ENCODE data around the gene FN3K. TPM values are rescaled to one million over a fixed set of nuclear protein-coding genes. Genes with fewer than 3 reads are reported as not detected.

Gene FN3K
- total and polyA plus RNA-seq, 2 of the 4 experiments (the other 2 are of a cell fraction): 0.90 to 2.9 TPM

DNA sequence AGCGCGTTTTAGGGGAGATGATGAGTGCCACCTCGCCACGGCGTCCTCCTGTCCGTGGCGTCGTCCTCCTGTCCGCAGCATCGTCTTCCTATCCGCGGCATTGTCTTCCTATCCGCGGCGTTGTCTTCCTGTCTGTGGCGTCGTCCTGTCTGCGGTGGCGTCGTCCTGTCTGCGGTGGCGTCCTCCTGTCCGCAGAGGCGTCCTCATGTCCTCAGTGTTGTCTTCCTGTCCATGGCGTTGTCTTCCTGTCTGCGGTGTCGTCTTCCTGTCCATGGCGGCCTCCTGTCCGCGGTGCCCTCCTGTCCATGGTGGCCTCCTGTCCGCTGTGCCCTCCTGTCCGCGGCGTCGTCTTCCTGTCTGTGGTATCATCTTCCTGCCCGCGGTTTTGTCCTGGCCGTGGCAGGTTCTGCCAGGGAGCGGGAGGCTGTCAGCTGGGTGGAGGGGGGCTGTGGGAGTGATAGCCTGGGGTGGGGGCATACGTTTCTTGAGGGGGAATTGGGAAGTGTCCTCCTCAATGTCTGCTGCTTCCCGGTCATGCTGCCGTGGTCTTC lies 47.3 kb downstream of the FN3K start:
- H3K27me3 ChIP-seq (ENCODE audit: control insufficient read depth, insufficient read depth, low read length): no peaks in the 10 kb centered on the region
- H4K8ac ChIP-seq (ENCODE audit: low read depth in 2 of 2, low read length in 2 of 2): no peak overlapping the region
- H2AK5ac ChIP-seq (ENCODE audit: low read depth, low read length): no peak overlapping the region
- H3K36me3 ChIP-seq (ENCODE audit: control insufficient read depth, insufficient read depth, low read length): peaks cover 14% of the 10 kb centered on the region
- no peak for TF ChIP-seq MXI1 (IDR thresholded peaks at IDR 0.05; ENCODE audit: borderline replicate concordance, low read depth, low read length)
- no peak for TF ChIP-seq BHLHE40 (IDR thresholded peaks at IDR 0.05; ENCODE audit: low read depth, low read length)
- TF ChIP-seq, protein P1, sequence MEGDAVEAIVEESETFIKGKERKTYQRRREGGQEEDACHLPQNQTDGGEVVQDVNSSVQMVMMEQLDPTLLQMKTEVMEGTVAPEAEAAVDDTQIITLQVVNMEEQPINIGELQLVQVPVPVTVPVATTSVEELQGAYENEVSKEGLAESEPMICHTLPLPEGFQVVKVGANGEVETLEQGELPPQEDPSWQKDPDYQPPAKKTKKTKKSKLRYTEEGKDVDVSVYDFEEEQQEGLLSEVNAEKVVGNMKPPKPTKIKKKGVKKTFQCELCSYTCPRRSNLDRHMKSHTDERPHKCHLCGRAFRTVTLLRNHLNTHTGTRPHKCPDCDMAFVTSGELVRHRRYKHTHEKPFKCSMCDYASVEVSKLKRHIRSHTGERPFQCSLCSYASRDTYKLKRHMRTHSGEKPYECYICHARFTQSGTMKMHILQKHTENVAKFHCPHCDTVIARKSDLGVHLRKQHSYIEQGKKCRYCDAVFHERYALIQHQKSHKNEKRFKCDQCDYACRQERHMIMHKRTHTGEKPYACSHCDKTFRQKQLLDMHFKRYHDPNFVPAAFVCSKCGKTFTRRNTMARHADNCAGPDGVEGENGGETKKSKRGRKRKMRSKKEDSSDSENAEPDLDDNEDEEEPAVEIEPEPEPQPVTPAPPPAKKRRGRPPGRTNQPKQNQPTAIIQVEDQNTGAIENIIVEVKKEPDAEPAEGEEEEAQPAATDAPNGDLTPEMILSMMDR (conservative IDR thresholded peaks at IDR 0.05; ENCODE audit: low read depth, low read length): no peak
- TF ChIP-seq SMC3 (IDR thresholded peaks at IDR 0.05; ENCODE audit: low read depth, low read length): no peak
- no peak for TF ChIP-seq FOS (IDR thresholded peaks at IDR 0.05; ENCODE audit: low read depth, low read length)
- TF ChIP-seq NFE2L2 (IDR thresholded peaks at IDR 0.05; ENCODE audit: low read depth, low read length): no peak
- H4K20me1 ChIP-seq (ENCODE audit: insufficient read depth, low read length): peaks cover 14% of the 10 kb centered on the region
- WGBS, 2 experiments (ENCODE audit: extremely low coverage in 2 of 2, insufficient read length in 1 of 2): 94% methylated on average over 13 of the region's 42 CpGs; no CpG with 5 or more reads in 1 of the 2 experiments
- H2AK9ac ChIP-seq (replicated peaks; ENCODE audit: low read depth, low read length, poor library complexity): no peak overlapping the region
- H3K27ac ChIP-seq (ENCODE audit: insufficient read depth, low read length): no peak overlapping the region
- DNase-seq: no peak
- in situ Hi-C loops (cut with MboI; ENCODE audit: low sequenced_read_pairs): no loop called here
- H3K79me1 ChIP-seq (ENCODE audit: low read depth in 1 of 2, low read length in 2 of 2): peaks cover 2 to 36% of the 10 kb centered on the region in 2 experiments; a peak in 3 of 4 replicates
- H3K9ac ChIP-seq (ENCODE audit: low read depth, low read length): no peak overlapping the region
- H2AFZ ChIP-seq (replicated peaks; ENCODE audit: low read length, poor library complexity): no peak overlapping the region
- no peak overlapping the region for H2BK120ac ChIP-seq (ENCODE audit: low read depth, low read length)
- H3K4me3 ChIP-seq (ENCODE audit: insufficient read depth, low read depth, low read length): no peak overlapping the region
- H3K4ac ChIP-seq (ENCODE audit: low read depth, low read length): no peak overlapping the region
- H3K9me3 ChIP-seq (ENCODE audit: control insufficient read depth, insufficient read depth, low read length): no peaks in the 10 kb centered on the region
- H3K4me1 ChIP-seq (ENCODE audit: control insufficient read depth, insufficient read depth, low read length): peaks cover 4% of the 10 kb centered on the region; the same call in 1 of the 2 replicates
- H2BK20ac ChIP-seq (ENCODE audit: low read depth, low read length): no peak overlapping the region
- dilution Hi-C loops (cut with HindIII; ENCODE audit: low sequenced_read_pairs, unreplicated experiment): no loop called here
- H3K14ac ChIP-seq (replicated peaks; ENCODE audit: low read depth, low read length): no peak overlapping the region
- no peak overlapping the region for H3K18ac ChIP-seq (ENCODE audit: low read depth, low read length)
- H4K5ac ChIP-seq (ENCODE audit: low read depth, low read length): no peak overlapping the region
- ChIA-PET CTCF (no interaction called here), POLR2A (ENCODE audit: unreplicated experiment) (no interaction called here)
- H2BK5ac ChIP-seq (ENCODE audit: low read depth, low read length, poor library complexity, severe bottlenecking): no peak overlapping the region
- no peak overlapping the region for H3K56ac ChIP-seq (ENCODE audit: extremely low read depth, insufficient read depth, low read length)
- no peak overlapping the region for H2BK15ac ChIP-seq (ENCODE audit: low read depth, low read length)
- BruUV-seq (replicated peaks): no TSS peak
- ATAC-seq (ENCODE audit: low read depth): no peak
- H3K4me2 ChIP-seq (ENCODE audit: low read depth, low read length): no peak overlapping the region
- H4K91ac ChIP-seq (ENCODE audit: insufficient read depth, low read depth, low read length): no peak overlapping the region
- H3K23ac ChIP-seq (ENCODE audit: low read depth, low read length): no peak overlapping the region
- intact Hi-C loops (cut with micrococcal nuclease): loop anchor here (1.0 to 5.0 kb wide), 2 partner anchors 95 to 300 kb away; no protein-coding TSS in a partner anchor
- no peaks in the 10 kb centered on the region for H3K9me1 ChIP-seq (ENCODE audit: insufficient read depth, low read length)
